GM19238 (cell line): Measurements from ENCODE around the gene DICER1.
"Not testable (repeated sequence)": the region's sequence is repeated elsewhere in the genome, so short reads cannot be mapped to it uniquely, and the experiment has no call there.

Experiments used
- DNase-seq: peaks from one replicate; pipeline ENCODE4 v3.0.0; 2011; ENCODE audit warnings: low spot score; ENCODE audit not compliant: insufficient read length

Gene DICER1

DNA sequence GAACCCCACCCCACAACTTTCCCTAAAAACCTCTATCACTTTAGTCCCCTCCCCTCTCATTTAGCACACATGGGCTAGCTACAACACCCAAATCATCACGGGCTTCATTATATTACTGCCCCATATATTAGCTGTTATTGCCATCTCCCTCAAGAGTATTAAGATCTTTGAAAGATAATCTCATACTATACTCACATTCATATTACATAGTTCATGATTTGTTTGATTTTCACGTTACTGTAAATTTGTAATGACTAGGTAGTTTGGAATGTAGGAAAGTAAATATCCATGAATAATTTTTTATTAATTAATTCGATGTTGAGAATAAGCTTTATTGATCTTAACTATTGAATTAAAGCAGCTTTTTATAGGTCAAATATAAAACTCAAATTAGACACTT lies 7.9 kb downstream of the DICER1 start:
- no peak for DNase-seq

DNA sequence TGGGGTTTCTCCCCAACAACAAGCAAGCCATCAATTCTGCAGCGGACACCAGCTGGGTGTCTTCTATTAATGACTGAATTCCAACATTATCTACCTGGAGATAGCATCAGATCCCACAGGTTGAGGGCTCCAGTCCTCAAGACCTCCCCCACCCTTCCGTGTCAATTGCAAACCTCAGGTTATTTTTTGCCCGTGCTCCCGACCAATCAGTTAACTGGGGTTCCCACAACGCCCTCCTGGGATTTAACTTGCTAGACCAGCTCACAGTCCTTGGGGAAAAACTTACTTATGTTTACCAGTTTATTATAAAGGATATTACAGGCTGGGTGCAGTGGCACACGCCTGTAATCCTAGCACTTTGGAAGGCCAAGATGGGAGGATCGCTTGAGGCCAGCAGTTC lies 9.7 kb downstream of the DICER1 start:
- DNase-seq, result no peak

GRCh38 chr14:95146079-95146771 lies 11.1 kb downstream of the DICER1 start:
- no peak for DNase-seq

DNA sequence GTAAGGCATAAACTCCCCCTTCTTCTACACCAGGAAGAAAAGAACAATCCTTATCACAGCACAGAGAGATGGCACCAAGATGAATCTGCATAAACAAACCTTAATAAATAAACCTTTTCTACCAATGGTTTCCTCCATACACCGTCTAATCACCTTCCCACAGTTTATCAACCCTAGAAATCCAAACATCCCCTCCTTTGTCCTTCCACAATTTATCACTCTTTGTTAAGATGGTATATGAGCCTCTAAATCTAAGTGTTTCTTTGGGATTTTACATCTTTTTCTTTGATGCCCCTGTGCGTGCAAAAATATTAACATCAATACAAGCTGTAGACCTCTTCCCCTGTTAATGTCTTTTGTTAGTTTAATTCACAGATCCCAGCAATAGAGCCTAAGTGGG lies 12.5 kb downstream of the DICER1 start:
- no peak for DNase-seq

DNA sequence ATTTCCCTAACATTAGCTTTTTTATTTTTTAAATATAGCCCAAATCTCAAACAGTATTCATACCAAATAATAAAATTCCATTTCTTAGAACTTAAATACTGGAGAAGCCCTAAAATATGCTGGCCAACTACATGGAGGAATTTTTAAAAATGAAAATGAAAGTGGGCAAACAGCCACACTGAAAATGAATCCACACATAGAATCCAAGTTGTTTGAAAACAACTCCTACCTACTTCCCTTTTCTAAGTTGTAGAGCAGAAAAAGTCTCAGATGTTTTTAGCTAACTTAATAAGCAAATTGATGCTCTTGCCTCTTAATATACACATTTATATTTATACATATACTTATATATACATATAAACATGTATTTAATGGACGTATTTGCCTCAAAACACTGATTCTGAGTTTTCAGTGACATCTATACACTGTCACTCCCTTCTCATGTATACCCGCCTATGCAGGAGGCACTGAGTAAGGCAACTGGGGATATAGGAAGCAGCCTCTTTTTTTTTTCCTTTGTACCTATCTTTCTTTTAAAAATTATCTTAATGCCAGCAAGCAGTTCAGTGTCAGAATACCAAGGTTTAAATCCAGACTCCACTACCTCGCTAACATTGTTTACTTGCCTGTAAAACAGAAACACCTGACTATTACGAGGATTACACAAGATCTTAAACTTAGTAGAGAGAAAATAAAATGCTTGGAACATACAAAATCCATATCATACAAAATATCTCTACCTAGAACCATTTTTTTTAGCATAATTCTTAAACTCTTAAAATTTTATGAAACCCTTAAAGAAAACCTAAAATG lies 13.3 kb downstream of the DICER1 start:
- DNase-seq, result no peak

DNA sequence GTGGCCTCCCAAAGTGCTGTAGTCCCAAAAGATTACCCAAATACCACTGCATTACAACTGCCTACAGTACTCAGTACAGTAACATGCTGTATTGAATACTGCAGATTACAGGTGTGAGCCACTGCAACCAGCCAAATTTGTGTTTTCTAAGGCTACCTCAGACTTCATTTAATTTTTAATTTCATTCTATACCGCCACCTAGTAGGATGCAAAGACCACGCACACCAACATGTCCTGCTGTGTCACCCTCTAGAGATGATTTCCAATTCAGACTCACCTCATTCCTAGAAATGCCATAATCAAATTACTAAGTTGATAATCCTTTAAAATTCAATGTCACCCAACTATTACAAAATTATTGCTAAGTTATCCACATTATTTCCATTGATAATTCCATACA lies 15.1 kb downstream of the DICER1 start:
- DNase-seq, result no peak

DNA sequence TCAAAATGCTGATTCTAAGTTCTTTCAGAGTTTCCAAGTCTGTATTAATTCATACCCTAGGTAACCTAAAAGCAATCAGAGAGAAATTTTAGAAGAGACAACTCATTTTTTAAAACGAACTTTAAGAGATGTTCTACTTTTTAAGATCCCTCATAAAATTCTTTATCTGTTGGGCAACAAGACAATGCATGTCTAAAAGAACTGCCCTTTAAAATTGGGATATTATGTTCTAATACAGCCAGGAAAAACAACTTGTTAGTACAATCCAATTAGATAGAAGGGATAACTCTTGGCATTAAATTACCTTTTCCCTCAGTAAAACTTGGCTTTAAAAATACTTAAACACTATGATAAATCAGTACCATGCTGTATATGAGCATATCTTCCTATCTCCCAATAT lies 15.6 kb downstream of the DICER1 start:
- no peak for DNase-seq

GRCh38 chr14:95140060-95140858 lies 17.1 kb downstream of the DICER1 start:
- DNase-seq, result no peak

DNA sequence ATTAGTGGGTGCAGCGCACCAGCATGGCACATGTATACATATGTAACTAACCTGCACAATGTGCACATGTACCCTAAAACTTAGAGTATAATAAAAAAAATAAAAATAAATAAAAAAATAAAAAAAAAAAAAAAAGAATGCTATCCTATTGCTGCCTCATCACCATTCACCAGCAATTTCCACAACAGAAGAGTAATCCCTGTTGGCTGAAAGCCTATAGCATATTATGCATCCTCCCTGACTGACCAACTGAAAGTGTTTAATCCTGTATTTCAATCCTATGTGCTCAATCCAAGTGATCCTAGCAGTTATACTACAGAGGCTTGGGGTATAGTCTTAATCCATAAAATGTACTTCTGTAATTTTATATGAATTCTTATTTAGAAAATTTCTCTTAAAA lies 18.5 kb downstream of the DICER1 start:
- DNase-seq, result no peak

GRCh38 chr14:95138455-95138854 lies 18.9 kb downstream of the DICER1 start:
- not testable (repeated sequence) for DNase-seq

- DNase-seq, result no peak
These were observed 19.5 kb downstream of the DICER1 start for GRCh38 chr14:95137804-95138167.

- no peak for DNase-seq
These were observed 20.0 kb downstream of the DICER1 start for GRCh38 chr14:95137164-95137803.

- no peak for DNase-seq
These were observed 20.7 kb downstream of the DICER1 start for GRCh38 chr14:95136631-95137030.

DNA sequence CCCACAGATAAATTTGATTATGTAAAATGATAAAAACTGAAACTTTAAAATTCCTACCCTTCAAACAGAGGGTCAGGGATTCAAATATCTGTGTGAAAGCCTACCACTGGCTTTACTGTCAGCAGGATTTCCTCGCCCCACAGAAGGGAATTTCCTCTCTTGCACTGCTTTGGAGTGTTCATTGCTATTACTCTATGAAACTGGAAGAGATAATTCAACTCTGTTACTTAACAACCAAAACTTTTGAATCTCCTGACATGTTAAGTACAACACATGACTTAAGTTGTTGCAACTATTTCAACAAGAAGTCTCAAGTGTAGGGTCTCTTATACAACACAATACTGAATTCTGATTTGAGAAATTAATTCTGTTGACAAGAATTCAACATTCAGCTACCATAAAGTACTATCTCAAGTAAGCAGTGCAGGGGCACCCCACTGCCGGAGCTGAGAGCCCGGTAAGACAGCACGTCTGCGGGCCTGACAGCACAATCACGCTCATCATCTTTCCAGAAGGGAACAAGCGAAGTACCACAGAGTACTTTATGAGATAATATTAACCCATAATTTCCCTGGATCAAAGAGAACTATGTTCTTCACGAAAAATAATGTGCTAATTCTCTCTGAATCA lies 22.9 kb downstream of the DICER1 start:
- no peak for DNase-seq

GRCh38 chr14:95133282-95133681 lies 24.0 kb downstream of the DICER1 start:
- no peak for DNase-seq

- DNase-seq, result no peak
These were observed 24.6 kb downstream of the DICER1 start for GRCh38 chr14:95132760-95133159.

DNA sequence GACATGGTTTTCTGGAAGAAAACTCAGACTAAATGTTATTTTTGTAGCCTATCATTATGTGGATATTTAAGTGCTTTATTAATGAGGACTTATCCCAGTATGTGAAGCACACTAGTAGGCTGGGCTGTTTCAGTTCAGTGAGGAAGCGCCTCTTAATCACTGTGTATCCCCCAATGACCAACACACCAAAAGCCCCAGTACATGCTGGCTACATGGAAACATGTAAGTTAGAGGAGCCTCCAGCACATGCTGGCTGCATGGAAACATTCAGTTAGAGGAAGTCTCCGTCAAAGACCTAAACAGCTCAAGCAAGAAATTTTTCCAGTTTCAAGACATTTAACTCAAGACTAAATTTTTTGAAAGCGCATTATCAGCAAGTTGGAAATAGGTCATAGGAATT lies 26.8 kb downstream of the DICER1 start:
- DNase-seq, result no peak

GRCh38 chr14:95128140-95128539 lies 29.2 kb downstream of the DICER1 start:
- no peak for DNase-seq

GRCh38 chr14:95127531-95127911 lies 29.8 kb downstream of the DICER1 start:
- no peak for DNase-seq

DNA sequence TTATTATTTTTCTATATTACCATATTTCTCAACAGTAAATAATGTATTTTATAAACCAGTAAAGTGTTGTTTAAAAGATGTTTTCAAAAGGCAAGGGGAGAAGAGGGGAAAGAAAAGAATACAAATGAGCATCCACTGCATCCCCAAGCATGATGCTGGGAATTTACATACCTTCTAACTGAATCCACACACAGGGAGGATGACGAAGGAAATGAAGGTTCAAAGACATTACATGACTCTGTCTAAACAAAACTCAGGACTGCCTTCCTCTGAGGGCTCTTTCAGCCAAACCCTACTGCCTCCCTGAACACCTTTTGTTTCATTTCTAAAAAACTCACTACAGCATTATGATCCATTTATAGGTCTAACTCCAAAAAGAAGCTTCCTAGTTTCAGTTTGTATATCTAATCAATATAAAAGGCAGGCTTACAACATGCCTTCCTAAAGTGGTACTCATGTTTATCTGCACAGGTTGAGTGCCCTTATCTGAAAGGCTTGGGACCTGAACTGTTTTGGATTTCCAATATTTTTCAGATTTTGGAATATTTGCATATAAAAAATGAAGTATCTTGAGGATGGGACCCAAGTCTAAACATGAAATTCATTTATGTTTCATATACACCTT lies 30.3 kb downstream of the DICER1 start:
- no peak for DNase-seq

DNA sequence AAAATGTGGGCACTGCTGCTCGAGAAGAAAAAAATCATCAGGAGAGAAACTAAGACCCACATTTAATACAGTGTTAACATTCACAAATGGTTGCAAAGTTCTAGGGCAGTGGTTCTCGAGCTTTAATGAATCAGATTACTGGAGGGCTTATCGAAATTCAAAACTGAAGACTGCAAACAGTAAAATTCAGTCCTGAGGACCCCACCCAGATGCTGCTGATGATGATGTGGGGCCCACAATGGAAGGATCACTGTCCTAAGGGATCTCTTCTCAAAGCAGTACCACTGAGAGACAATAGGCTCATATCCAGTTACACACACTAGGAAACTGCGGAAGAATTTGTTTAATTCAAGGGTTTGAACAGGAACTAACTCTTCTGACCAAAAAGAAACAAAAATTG lies 31.4 kb downstream of the DICER1 start:
- no peak for DNase-seq
